Measurements from ENCODE around the gene NRXN3.
A peak's percentile ranks its signal among the peaks of the same experiment; 100 is the strongest.

The NRXN3 gene

GRCh38 chr14:78683981-78684380 lies 513.8 kb downstream of the NRXN3 start:
- no peak overlapping the region for H3K4me3 ChIP-seq (replicated peaks; ENCODE audit: low read depth, low read length)
- H3K36me3 ChIP-seq (ENCODE audit: control insufficient read depth, insufficient read depth, low read length): no peaks in the 10 kb centered on the region
- no peaks in the 10 kb centered on the region for H3K27me3 ChIP-seq (replicated peaks; ENCODE audit: control insufficient read depth, insufficient read depth, low read length)
- no peak for DNase-seq (ENCODE audit: extremely low read depth, insufficient read length)
- no peak for TF ChIP-seq CTCF (IDR thresholded peaks at IDR 0.05; ENCODE audit: insufficient read depth, low read length, poor library complexity, severe bottlenecking)

GRCh38 chr14:78688503-78688902 lies 518.3 kb downstream of the NRXN3 start:
- Histone ChIP-seq H3K36me3 (ENCODE audit: control insufficient read depth, insufficient read depth, low read length) (no peaks in the 10 kb centered on the region), H3K27me3 (replicated peaks; ENCODE audit: control insufficient read depth, insufficient read depth, low read length) (no peaks in the 10 kb centered on the region), H3K4me3 (replicated peaks; ENCODE audit: low read depth, low read length) (no peak overlapping the region)
- TF ChIP-seq CTCF (IDR thresholded peaks at IDR 0.05; ENCODE audit: insufficient read depth, low read length, poor library complexity, severe bottlenecking): no peak
- no peak for DNase-seq (ENCODE audit: extremely low read depth, insufficient read length)

- DNase-seq (ENCODE audit: extremely low read depth, insufficient read length): no peak
- H3K36me3 ChIP-seq (ENCODE audit: control insufficient read depth, insufficient read depth, low read length): no peaks in the 10 kb centered on the region
- TF ChIP-seq CTCF (IDR thresholded peaks at IDR 0.05; ENCODE audit: insufficient read depth, low read length, poor library complexity, severe bottlenecking): no peak
- H3K27me3 ChIP-seq (replicated peaks; ENCODE audit: control insufficient read depth, insufficient read depth, low read length): no peaks in the 10 kb centered on the region
- no peak overlapping the region for H3K4me3 ChIP-seq (replicated peaks; ENCODE audit: low read depth, low read length)
These were observed 520.7 kb downstream of the NRXN3 start for GRCh38 chr14:78690836-78691235.

GRCh38 chr14:78697341-78697740 lies 527.2 kb downstream of the NRXN3 start:
- Histone ChIP-seq H3K4me3 (replicated peaks; ENCODE audit: low read depth, low read length) (no peak overlapping the region), H3K36me3 (ENCODE audit: control insufficient read depth, insufficient read depth, low read length) (no peaks in the 10 kb centered on the region), H3K27me3 (replicated peaks; ENCODE audit: control insufficient read depth, insufficient read depth, low read length) (no peaks in the 10 kb centered on the region)
- peak; percentile 63 for TF ChIP-seq CTCF (IDR thresholded peaks at IDR 0.05; ENCODE audit: insufficient read depth, low read length, poor library complexity, severe bottlenecking)
- no peak for DNase-seq (ENCODE audit: extremely low read depth, insufficient read length)

- no peak for DNase-seq (ENCODE audit: extremely low read depth, insufficient read length)
- Histone ChIP-seq H3K27me3 (replicated peaks; ENCODE audit: control insufficient read depth, insufficient read depth, low read length) (no peaks in the 10 kb centered on the region), H3K36me3 (ENCODE audit: control insufficient read depth, insufficient read depth, low read length) (no peaks in the 10 kb centered on the region), H3K4me3 (replicated peaks; ENCODE audit: low read depth, low read length) (no peak overlapping the region)
- TF ChIP-seq CTCF (IDR thresholded peaks at IDR 0.05; ENCODE audit: insufficient read depth, low read length, poor library complexity, severe bottlenecking): no peak
These were observed 528.8 kb downstream of the NRXN3 start for GRCh38 chr14:78698991-78699390.

GRCh38 chr14:78700236-78700635 lies 530.1 kb downstream of the NRXN3 start:
- no peaks in the 10 kb centered on the region for H3K27me3 ChIP-seq (replicated peaks; ENCODE audit: control insufficient read depth, insufficient read depth, low read length)
- DNase-seq (ENCODE audit: extremely low read depth, insufficient read length): no peak
- TF ChIP-seq CTCF (IDR thresholded peaks at IDR 0.05; ENCODE audit: insufficient read depth, low read length, poor library complexity, severe bottlenecking): peak; percentile 18
- H3K36me3 ChIP-seq (ENCODE audit: control insufficient read depth, insufficient read depth, low read length): no peaks in the 10 kb centered on the region
- no peak overlapping the region for H3K4me3 ChIP-seq (replicated peaks; ENCODE audit: low read depth, low read length)

Data from GM06990 (cell line).